ENCODE results near the gene COL18A1.

DNA sequence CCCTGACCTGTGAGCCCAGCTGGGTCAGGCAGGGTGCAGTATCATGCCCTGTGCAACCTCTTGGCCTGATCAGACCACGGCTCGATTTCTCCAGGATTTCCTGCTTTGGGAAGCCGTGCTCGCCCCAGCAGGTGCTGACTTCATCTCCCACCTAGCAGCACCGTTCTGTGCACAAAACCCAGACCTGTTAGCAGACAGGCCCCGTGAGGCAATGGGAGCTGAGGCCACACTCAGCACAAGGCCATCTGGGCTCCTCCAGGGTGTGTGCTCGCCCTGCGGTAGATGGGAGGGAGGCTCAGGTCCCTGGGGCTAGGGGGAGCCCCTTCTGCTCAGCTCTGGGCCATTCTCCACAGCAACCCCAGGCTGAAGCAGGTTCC, 107.6 kb downstream of the COL18A1 start:
- TF ChIP-seq, protein P1, sequence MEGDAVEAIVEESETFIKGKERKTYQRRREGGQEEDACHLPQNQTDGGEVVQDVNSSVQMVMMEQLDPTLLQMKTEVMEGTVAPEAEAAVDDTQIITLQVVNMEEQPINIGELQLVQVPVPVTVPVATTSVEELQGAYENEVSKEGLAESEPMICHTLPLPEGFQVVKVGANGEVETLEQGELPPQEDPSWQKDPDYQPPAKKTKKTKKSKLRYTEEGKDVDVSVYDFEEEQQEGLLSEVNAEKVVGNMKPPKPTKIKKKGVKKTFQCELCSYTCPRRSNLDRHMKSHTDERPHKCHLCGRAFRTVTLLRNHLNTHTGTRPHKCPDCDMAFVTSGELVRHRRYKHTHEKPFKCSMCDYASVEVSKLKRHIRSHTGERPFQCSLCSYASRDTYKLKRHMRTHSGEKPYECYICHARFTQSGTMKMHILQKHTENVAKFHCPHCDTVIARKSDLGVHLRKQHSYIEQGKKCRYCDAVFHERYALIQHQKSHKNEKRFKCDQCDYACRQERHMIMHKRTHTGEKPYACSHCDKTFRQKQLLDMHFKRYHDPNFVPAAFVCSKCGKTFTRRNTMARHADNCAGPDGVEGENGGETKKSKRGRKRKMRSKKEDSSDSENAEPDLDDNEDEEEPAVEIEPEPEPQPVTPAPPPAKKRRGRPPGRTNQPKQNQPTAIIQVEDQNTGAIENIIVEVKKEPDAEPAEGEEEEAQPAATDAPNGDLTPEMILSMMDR (IDR thresholded peaks at IDR 0.05; ENCODE audit: low read depth, low read length, missing input control), result no peak
- TF ChIP-seq, protein P2, sequence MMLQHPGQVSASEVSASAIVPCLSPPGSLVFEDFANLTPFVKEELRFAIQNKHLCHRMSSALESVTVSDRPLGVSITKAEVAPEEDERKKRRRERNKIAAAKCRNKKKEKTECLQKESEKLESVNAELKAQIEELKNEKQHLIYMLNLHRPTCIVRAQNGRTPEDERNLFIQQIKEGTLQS (IDR thresholded peaks at IDR 0.05), result no peak
- TF ChIP-seq YY1 (IDR thresholded peaks at IDR 0.05), result no peak
- TF ChIP-seq TAF1 (conservative IDR thresholded peaks at IDR 0.05), result no peak
- TF ChIP-seq, protein P3, sequence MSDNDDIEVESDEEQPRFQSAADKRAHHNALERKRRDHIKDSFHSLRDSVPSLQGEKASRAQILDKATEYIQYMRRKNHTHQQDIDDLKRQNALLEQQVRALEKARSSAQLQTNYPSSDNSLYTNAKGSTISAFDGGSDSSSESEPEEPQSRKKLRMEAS (IDR thresholded peaks at IDR 0.05), result no peak
- TF ChIP-seq FOXA2 (IDR thresholded peaks at IDR 0.05), result no peak
- TF ChIP-seq RAD21 (IDR thresholded peaks at IDR 0.05), result no peak
- TF ChIP-seq, protein P4, sequence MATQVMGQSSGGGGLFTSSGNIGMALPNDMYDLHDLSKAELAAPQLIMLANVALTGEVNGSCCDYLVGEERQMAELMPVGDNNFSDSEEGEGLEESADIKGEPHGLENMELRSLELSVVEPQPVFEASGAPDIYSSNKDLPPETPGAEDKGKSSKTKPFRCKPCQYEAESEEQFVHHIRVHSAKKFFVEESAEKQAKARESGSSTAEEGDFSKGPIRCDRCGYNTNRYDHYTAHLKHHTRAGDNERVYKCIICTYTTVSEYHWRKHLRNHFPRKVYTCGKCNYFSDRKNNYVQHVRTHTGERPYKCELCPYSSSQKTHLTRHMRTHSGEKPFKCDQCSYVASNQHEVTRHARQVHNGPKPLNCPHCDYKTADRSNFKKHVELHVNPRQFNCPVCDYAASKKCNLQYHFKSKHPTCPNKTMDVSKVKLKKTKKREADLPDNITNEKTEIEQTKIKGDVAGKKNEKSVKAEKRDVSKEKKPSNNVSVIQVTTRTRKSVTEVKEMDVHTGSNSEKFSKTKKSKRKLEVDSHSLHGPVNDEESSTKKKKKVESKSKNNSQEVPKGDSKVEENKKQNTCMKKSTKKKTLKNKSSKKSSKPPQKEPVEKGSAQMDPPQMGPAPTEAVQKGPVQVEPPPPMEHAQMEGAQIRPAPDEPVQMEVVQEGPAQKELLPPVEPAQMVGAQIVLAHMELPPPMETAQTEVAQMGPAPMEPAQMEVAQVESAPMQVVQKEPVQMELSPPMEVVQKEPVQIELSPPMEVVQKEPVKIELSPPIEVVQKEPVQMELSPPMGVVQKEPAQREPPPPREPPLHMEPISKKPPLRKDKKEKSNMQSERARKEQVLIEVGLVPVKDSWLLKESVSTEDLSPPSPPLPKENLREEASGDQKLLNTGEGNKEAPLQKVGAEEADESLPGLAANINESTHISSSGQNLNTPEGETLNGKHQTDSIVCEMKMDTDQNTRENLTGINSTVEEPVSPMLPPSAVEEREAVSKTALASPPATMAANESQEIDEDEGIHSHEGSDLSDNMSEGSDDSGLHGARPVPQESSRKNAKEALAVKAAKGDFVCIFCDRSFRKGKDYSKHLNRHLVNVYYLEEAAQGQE (IDR thresholded peaks at IDR 0.05), result no peak
- TF ChIP-seq GABPA (IDR thresholded peaks at IDR 0.05 in 1 of 2, conservative IDR thresholded peaks at IDR 0.05 in 1 of 2), result no peak
- TF ChIP-seq, protein P5, sequence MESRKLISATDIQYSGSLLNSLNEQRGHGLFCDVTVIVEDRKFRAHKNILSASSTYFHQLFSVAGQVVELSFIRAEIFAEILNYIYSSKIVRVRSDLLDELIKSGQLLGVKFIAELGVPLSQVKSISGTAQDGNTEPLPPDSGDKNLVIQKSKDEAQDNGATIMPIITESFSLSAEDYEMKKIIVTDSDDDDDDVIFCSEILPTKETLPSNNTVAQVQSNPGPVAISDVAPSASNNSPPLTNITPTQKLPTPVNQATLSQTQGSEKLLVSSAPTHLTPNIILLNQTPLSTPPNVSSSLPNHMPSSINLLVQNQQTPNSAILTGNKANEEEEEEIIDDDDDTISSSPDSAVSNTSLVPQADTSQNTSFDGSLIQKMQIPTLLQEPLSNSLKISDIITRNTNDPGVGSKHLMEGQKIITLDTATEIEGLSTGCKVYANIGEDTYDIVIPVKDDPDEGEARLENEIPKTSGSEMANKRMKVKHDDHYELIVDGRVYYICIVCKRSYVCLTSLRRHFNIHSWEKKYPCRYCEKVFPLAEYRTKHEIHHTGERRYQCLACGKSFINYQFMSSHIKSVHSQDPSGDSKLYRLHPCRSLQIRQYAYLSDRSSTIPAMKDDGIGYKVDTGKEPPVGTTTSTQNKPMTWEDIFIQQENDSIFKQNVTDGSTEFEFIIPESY (IDR thresholded peaks at IDR 0.05), result no peak

All from liver (tissue), 3 donors.